GM12878 (cell line): ENCODE data around the gene PTP4A1.

Source experiments
- BACH1 ChIP-seq: fragments of 450-650 bp; IDR thresholded peaks from 2 replicates; pipeline ENCODE4 v1.6.1; 2017; ENCODE audit warnings: mild to moderate bottlenecking, borderline replicate concordance
- CTCF ChIP-seq, 3 experiments: IDR thresholded peaks in 2 of 3; conservative IDR thresholded peaks in 1 of 3; 2 replicates each; pipeline ENCODE4 v1.5.1; 2011; ENCODE audit warnings: low read depth in 3 of 3, low read length in 3 of 3, mild to moderate bottlenecking in 3 of 3, control low read depth in 2 of 3, moderate library complexity in 2 of 3, inconsistent platforms in 1 of 3, mixed read lengths in 1 of 3; ENCODE audit not compliant: control insufficient read depth in 2 of 3, insufficient read depth in 1 of 3; ENCODE audit errors: extremely low read depth in 1 of 3
- EP300 ChIP-seq, 2 experiments: fragments of 150-350 bp in 1 of 2; IDR thresholded peaks; 2 replicates each; pipeline ENCODE4 v1.6.1; 2011 to 2012; ENCODE audit warnings: low read depth in 2 of 2, low read length in 2 of 2, borderline replicate concordance in 1 of 2, improper control_type of control experiment in 1 of 2, inconsistent platforms in 1 of 2; ENCODE audit not compliant: control insufficient read depth in 1 of 2
- FOXK2 ChIP-seq: fragments of 450-650 bp; IDR thresholded peaks from 2 replicates; pipeline ENCODE4 v1.6.1; 2017; ENCODE audit warnings: mild to moderate bottlenecking, moderate library complexity
- HDAC2 ChIP-seq: fragments of 200-600 bp; sonication (generic); IDR thresholded peaks from 2 replicates; pipeline ENCODE4 v1.6.1; 2017
- POLR2A ChIP-seq: IDR thresholded peaks from 2 replicates; pipeline ENCODE4 v1.6.1; 2011; ENCODE audit warnings: low read depth, mild to moderate bottlenecking, low read length
- SIN3A ChIP-seq: IDR thresholded peaks from 2 replicates; pipeline ENCODE4 v1.6.1; 2012; ENCODE audit warnings: low read depth, low read length, improper control_type of control experiment
- SMC3 ChIP-seq: IDR thresholded peaks from 2 replicates; pipeline ENCODE4 v1.6.1; 2011; ENCODE audit warnings: low read length, improper control_type of control experiment, borderline replicate concordance
- ZBTB33 ChIP-seq: fragments of 450-650 bp; IDR thresholded peaks from 2 replicates; pipeline ENCODE4 v1.6.1; 2017; ENCODE audit warnings: mild to moderate bottlenecking

GRCh38 chr6:63526931-63527330 is 45.3 kb upstream of the PTP4A1 start:
- TF ChIP-seq ZBTB33 (no peak), CTCF (IDR thresholded peaks at IDR 0.05 in 2 of 3, conservative IDR thresholded peaks at IDR 0.05 in 1 of 3; ENCODE audit: control insufficient read depth in 2 of 3, extremely low read depth in 1 of 3, insufficient read depth in 1 of 3, low read depth in 3 of 3, low read length in 3 of 3) (no peak), POLR2A (no peak), SMC3 (no peak), FOXK2 (no peak), HDAC2 (no peak), EP300 (IDR thresholded peaks at IDR 0.05; ENCODE audit: borderline replicate concordance in 1 of 2, control insufficient read depth in 1 of 2, low read depth in 2 of 2, low read length in 2 of 2) (no peak), SIN3A (no peak), BACH1 (no peak)
